ENCODE data around the gene MLLT3. TPM values are rescaled to one million over a fixed set of nuclear protein-coding genes. Genes with fewer than 3 reads are reported as not detected.

The MLLT3 gene
- total and polyA plus RNA-seq, 9 donors: 8.7 to 15.4 (median 13.8) TPM

DNA sequence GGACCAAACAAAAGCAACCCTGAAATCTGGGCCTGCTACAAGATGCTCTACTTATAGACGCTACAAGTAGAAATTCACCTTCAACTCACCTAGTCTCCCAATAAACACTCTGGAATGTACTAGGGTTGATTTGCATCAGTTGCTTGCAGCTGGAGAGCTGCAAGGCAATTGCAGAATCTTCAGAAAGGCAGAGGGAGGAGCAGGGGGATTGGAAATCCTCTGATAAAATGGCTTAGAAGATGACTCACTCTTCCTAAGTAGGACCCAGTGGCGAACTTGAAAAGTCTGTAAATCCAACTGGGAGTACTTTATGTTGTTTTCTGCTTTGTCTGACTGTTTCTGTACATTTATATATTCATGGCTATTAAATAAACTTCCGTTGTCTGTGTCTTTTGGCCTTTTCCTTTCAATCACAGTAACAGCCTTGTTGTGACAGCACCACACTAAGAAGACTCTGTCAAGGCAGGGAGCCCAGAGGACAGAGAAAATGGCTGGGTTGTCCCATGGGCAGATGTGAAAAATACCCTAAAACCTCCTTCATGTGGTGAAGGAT, 14.7 kb upstream of the MLLT3 start:
- Histone ChIP-seq H3K27me3 (no peaks in the 10 kb centered on the region), H3K9me3 (no peaks in the 10 kb centered on the region), H3K36me3 (no peaks in the 10 kb centered on the region), H3K4me3 (no peak overlapping the region), H3K4me1 (ENCODE audit: insufficient read depth) (no peaks in the 10 kb centered on the region), H3K27ac (no peak overlapping the region)
- WGBS, 3 donors: 81 to 89% (median 82%) methylated on average over 3 of the region's 3 CpGs
- TF ChIP-seq, protein P1, sequence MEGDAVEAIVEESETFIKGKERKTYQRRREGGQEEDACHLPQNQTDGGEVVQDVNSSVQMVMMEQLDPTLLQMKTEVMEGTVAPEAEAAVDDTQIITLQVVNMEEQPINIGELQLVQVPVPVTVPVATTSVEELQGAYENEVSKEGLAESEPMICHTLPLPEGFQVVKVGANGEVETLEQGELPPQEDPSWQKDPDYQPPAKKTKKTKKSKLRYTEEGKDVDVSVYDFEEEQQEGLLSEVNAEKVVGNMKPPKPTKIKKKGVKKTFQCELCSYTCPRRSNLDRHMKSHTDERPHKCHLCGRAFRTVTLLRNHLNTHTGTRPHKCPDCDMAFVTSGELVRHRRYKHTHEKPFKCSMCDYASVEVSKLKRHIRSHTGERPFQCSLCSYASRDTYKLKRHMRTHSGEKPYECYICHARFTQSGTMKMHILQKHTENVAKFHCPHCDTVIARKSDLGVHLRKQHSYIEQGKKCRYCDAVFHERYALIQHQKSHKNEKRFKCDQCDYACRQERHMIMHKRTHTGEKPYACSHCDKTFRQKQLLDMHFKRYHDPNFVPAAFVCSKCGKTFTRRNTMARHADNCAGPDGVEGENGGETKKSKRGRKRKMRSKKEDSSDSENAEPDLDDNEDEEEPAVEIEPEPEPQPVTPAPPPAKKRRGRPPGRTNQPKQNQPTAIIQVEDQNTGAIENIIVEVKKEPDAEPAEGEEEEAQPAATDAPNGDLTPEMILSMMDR (IDR thresholded peaks at IDR 0.05): no peak
- TF ChIP-seq EP300 (IDR thresholded peaks at IDR 0.05) (no peak), POLR2A (IDR thresholded peaks at IDR 0.05) (no peak)
- DNase-seq: no peak
- intact Hi-C loops (cut with DNase I): no loop called here

DNA sequence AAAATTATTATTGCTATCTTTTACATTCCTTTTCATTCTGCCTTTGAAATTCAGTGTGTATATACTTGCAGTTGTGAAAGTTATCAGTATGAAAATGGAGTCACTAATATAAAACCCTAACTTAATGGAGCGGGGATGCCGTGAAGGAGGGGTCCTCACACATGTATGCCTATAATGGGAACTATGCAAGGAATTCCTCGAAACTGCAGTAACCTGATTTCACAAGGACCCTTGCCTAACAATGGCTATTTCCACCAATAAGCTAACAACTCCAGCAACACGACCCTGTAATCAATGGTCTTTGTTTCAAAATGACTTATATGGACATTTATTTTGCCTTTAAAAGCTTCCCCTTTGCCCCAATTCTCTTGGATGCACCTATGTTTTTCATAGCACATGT, 12.6 kb upstream of the MLLT3 start:
- Histone ChIP-seq H3K4me1 (ENCODE audit: insufficient read depth) (no peaks in the 10 kb centered on the region), H3K36me3 (no peaks in the 10 kb centered on the region), H3K4me3 (no peak overlapping the region), H3K9me3 (no peaks in the 10 kb centered on the region), H3K27me3 (no peaks in the 10 kb centered on the region), H3K27ac (no peak overlapping the region)
- no peak for TF ChIP-seq POLR2A (IDR thresholded peaks at IDR 0.05)
- intact Hi-C loops (cut with DNase I): no loop called here
- WGBS, 3 donors: 71 to 81% (median 72%) methylated on average over 4 of the region's 4 CpGs
- no peak for DNase-seq

DNA sequence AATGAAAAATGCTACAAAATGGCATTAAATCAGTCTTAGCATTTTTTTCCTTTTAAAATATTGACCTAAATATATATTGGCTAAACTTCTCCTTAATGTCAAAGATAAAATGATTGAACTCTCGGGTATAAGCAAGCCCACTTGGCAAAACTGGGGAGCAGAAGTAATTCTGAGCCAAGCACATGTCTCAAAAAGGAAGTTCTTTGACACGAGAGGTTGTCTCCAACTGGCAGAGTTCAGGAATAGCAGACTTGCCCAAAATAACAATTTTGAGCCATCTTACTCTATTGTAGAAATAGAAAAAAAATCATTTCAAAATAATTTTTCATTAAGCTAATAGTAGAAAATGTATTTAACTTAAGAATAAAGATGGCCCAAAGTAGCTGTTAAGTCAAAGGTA, 10.4 kb upstream of the MLLT3 start:
- no peaks in the 10 kb centered on the region for H3K9me3 ChIP-seq
- WGBS, 3 donors: 62 to 75% (median 72%) methylated on average over 2 of the region's 2 CpGs

DNA sequence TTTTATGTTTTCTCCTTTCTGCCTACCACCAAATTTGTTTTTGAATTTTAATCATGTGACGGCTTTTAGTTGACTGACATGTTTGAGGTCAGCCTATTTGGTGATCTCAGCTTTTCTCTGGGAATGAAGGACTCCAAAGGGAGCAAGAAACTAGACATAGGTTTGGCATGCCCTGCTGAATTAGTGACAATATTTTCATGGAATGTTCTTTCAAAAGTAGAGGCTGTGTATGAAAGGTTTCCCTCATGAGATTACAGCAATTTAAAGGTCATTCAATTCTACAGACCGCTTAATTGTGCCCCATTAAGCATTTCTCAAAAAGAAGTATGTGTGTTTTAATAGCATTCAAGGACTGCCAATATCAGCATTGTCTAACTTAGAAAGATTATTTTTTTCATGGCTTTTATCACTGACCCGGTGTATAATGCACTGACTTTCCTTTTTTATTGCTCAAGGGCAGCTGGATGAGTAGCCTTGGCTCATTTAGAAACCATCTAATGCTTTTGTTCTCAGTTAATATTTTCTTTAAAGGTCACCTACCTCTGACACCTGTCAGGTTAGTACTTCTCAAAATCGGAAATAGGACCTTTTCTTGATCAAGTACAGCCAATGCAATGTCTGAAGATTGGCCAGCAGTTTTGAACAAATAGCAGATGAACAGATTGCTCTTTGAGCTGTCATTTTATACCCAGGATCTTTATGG, 8.1 kb upstream of the MLLT3 start:
- Histone ChIP-seq H3K4me1 (ENCODE audit: insufficient read depth) (no peaks in the 10 kb centered on the region), H3K27ac (no peak overlapping the region), H3K27me3 (no peaks in the 10 kb centered on the region), H3K36me3 (no peaks in the 10 kb centered on the region), H3K4me3 (no peak overlapping the region), H3K9me3 (no peaks in the 10 kb centered on the region)
- intact Hi-C loops (cut with DNase I): no loop called here
- TF ChIP-seq, protein P1 (IDR thresholded peaks at IDR 0.05): no peak
- no peak for TF ChIP-seq EP300 (IDR thresholded peaks at IDR 0.05)
- WGBS, 3 donors: 54 to 62% (median 59%) methylated on average over 4 of the region's 4 CpGs
- DNase-seq: no peak

More for the DNA sequence above, 10.4 kb upstream of the MLLT3 start:
- intact Hi-C loops (cut with DNase I): no loop called here
- Histone ChIP-seq H3K4me3 (no peak overlapping the region), H3K27me3 (no peaks in the 10 kb centered on the region), H3K36me3 (no peaks in the 10 kb centered on the region), H3K27ac (no peak overlapping the region), H3K4me1 (ENCODE audit: insufficient read depth) (no peaks in the 10 kb centered on the region)
- TF ChIP-seq POLR2A (IDR thresholded peaks at IDR 0.05): no peak
- TF ChIP-seq, protein P1 (IDR thresholded peaks at IDR 0.05): no peak
- TF ChIP-seq EP300 (IDR thresholded peaks at IDR 0.05): no peak
- DNase-seq: no peak

DNA sequence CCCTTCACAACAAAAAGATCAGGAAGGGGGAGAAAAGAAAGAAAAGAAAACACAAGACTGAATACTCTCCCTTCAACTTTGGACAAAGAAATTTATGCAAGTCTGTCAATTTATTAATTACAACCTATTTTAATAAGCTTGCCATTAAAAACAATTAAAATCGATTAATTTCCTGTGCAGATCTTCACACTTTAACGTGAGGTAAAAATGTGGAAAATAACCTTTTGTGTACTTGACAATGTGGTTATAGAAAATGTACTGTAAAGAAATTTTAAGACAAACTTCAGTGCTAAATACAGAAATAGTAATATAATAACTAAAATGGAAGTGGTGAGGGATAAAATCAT, 2.7 kb upstream of the MLLT3 start:
- Histone ChIP-seq H3K27ac (no peak overlapping the region), H3K36me3 (no peaks in the 10 kb centered on the region), H3K9me3 (no peaks in the 10 kb centered on the region), H3K27me3 (no peaks in the 10 kb centered on the region), H3K4me1 (ENCODE audit: insufficient read depth) (peaks cover 2% of the 10 kb centered on the region), H3K4me3 (no peak overlapping the region)
- WGBS, 3 donors: 42 to 52% (median 50%) methylated on average over 2 of the region's 2 CpGs
- no peak for DNase-seq
- TF ChIP-seq POLR2A (IDR thresholded peaks at IDR 0.05) (no peak), EP300 (IDR thresholded peaks at IDR 0.05) (no peak)
- TF ChIP-seq, protein P1 (IDR thresholded peaks at IDR 0.05): no peak
- intact Hi-C loops (cut with DNase I): loop anchor here (10.0 kb wide), 6 partner anchors 60 to 700 kb away; partner anchors contain the start of gene FOCAD (in 1 of the 4)
